Measurements from ENCODE around the gene FXN.
"Not testable (repeated sequence)": the region's sequence is repeated elsewhere in the genome, so short reads cannot be mapped to it uniquely, and the experiment has no call there.

The FXN gene

GRCh38 chr9:69023650-69024049 lies 11.9 kb upstream of the FXN start:
- no peak for DNase-seq (ENCODE audit: low read depth, low spot score)

GRCh38 chr9:69027355-69028097 lies 8.0 kb upstream of the FXN start:
- peak; percentile 32 for DNase-seq (ENCODE audit: low read depth, low spot score)

GRCh38 chr9:69028754-69029153 lies 6.8 kb upstream of the FXN start:
- DNase-seq (ENCODE audit: low read depth, low spot score) = no peak

- no peak for DNase-seq (ENCODE audit: low read depth, low spot score)
Observed at GRCh38 chr9:69029535-69029934, 6.0 kb upstream of the FXN start.

- no peak for DNase-seq (ENCODE audit: low read depth, low spot score)
Observed at GRCh38 chr9:69030851-69031645, 4.5 kb upstream of the FXN start.

- no peak for DNase-seq (ENCODE audit: low read depth, low spot score)
Observed at GRCh38 chr9:69034071-69034470, 1.5 kb upstream of the FXN start.

- DNase-seq (ENCODE audit: low read depth, low spot score) = peak; percentile 30
Observed at GRCh38 chr9:69036309-69036708, 757 bp downstream of the FXN start.

- no peak for DNase-seq (ENCODE audit: low read depth, low spot score)
Observed at GRCh38 chr9:69036799-69037198, 1.2 kb downstream of the FXN start.

GRCh38 chr9:69040646-69041045 lies 5.1 kb downstream of the FXN start:
- no peak for DNase-seq (ENCODE audit: low read depth, low spot score)

- peak; percentile 55 for DNase-seq (ENCODE audit: low read depth, low spot score)
Observed at GRCh38 chr9:69044240-69045219, 9.0 kb downstream of the FXN start.

GRCh38 chr9:69045821-69046220 lies 10.3 kb downstream of the FXN start:
- peak; percentile 27 for DNase-seq (ENCODE audit: low read depth, low spot score)

GRCh38 chr9:69046723-69047122 lies 11.2 kb downstream of the FXN start:
- no peak for DNase-seq (ENCODE audit: low read depth, low spot score)

GRCh38 chr9:69047371-69047770 lies 11.8 kb downstream of the FXN start:
- DNase-seq (ENCODE audit: low read depth, low spot score) = no peak

- DNase-seq (ENCODE audit: low read depth, low spot score) = no peak
Observed at GRCh38 chr9:69049094-69049493, 13.5 kb downstream of the FXN start.

GRCh38 chr9:69050936-69051335 lies 15.4 kb downstream of the FXN start:
- DNase-seq (ENCODE audit: low read depth, low spot score) = not testable (repeated sequence)

GRCh38 chr9:69054989-69055388 lies 19.4 kb downstream of the FXN start:
- DNase-seq (ENCODE audit: low read depth, low spot score) = no peak

GRCh38 chr9:69056191-69056815 lies 20.8 kb downstream of the FXN start:
- DNase-seq (ENCODE audit: low read depth, low spot score) = no peak

- DNase-seq (ENCODE audit: low read depth, low spot score) = no peak
Observed at GRCh38 chr9:69058101-69058500, 22.5 kb downstream of the FXN start.

GRCh38 chr9:69060766-69061165 lies 25.2 kb downstream of the FXN start:
- DNase-seq (ENCODE audit: low read depth, low spot score) = no peak

GRCh38 chr9:69062195-69062594 lies 26.6 kb downstream of the FXN start:
- no peak for DNase-seq (ENCODE audit: low read depth, low spot score)

- DNase-seq (ENCODE audit: low read depth, low spot score) = no peak
Observed at GRCh38 chr9:69063839-69064238, 28.3 kb downstream of the FXN start.
